ENCODE measurements around the gene CORO1C.

- TF ChIP-seq CTCF (IDR thresholded peaks at IDR 0.05) (no peak), POLR2A (IDR thresholded peaks at IDR 0.05) (no peak)
Observed at GRCh38 chr12:108744021-108744897, 12.9 kb upstream of the CORO1C start.

Data from right lobe of liver (tissue), 4 donors.